Measurements from ENCODE around the gene TCL1B.
"Not testable (repeated sequence)": the region's sequence is repeated elsewhere in the genome, so short reads cannot be mapped to it uniquely, and the experiment has no call there.

Gene TCL1B, protein sequence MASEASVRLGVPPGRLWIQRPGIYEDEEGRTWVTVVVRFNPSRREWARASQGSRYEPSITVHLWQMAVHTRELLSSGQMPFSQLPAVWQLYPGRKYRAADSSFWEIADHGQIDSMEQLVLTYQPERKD

DNA sequence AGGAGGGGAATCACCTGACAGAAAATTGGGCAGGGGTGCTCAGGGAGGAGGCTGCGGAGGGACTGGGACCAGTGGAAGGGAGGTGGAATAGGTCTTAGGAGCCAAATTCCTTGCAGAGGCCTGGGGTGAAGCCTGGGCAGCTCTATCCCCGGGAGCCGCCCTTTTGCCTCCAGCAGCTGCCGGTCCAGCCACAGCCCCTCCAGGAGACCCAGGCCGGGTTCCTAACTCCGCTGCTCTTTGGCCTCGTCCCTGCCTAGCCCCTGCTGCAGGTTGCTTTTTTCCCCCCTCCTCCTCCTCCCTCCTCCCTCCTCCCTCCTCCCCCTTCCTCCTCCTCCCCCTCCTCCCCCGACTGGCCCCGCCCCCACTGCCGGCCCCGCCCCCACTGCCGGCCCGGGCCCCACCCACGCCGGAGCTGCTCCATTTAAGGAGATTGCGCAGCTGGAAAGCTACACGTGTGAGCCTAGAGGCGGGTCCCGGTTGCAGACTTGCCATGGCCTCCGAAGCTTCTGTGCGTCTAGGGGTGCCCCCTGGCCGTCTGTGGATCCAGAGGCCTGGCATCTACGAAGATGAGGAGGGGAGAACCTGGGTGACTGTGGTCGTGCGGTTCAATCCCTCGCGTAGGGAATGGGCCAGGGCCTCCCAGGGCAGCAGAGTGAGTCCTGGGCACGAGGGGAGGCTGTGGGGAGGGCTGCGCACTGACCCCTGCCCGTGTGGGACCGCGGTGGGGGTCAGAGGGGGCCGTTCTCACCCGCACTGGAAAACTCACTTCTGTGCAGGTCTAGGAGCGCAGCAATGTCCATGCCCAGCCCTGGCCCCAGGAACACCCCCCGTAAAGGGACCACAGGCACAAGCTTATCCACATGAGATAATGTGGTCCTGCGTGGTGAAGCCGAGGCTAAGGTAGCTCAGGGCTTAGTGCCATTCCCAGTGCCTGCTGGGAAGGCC lies at the start of gene TCL1B:
TCL1B (plus strand) TSS at position 449 of the 945 bp plus-strand sequence; CDS start at position 491, 42 bp downstream.
- DNase-seq (ENCODE audit: low read depth), result no peak

DNA sequence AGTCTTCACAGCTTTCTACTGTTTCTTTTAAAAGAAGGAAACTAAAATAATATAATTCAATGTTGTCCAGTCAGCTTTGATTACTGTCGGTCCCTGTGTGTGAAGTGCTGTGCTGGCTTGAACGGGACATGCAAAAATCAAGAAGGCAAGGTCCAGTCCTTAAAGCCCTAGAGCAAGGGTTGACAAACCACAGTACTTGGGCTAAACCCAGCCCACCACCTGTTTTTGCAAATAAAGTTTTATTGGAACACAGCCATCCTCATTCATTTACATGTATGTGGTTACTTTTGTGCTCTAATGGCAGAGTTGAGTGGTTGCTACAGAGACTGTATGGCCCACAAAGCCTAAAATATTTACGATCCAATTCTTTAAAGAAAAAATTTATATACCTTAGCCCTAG lies 41.2 kb upstream of the TCL1B start:
- no peak for DNase-seq (ENCODE audit: low read depth)

DNA sequence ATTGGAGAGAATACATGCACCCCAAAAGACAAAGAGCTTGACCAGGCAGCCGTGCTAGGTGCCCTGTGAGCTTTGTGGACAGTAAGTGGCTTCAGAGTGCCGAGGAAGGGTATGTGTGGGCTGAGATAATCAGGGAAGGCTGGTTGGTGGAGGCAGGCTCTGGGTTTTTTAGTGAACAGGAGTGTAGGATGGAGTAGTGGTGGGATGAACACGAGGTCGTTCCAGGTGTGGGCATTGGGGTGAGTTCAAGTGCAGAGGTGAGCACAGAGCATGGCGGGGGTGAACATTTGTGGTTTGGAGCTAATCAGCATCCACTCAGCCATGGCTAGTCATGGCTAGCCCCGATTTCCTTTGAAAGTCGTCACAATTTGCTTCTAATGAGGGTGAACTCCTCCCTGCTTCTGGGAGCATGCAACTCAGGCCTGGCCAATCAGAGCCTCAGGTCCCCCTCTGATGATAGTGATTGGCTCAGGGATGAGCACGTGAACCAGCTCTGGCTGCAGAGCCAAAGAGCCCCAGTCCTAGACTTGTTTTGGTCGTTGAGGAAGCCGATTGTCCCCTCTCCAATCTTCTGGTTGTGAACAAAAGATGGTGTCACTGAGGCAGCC lies 40.7 kb upstream of the TCL1B start:
- DNase-seq (ENCODE audit: low read depth), result no peak

DNA sequence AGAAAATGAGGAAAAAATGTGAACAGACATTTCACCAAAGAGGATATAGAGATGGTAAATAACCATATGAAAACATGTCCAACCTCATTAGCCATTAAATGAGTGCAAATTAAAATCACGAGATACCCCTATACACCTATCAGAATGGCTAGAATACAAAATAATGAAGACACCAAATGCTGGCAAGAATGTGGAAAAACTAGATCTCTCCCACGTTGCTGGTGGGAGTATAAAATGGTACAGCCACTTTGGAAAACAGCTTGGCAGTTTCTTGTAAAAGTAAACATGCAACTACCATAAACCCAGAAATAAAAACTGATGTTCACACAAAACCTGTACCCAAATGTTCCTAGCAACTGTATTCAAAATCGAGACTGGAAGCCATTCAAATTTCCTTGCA lies 38.3 kb upstream of the TCL1B start:
- DNase-seq (ENCODE audit: low read depth), result no peak

DNA sequence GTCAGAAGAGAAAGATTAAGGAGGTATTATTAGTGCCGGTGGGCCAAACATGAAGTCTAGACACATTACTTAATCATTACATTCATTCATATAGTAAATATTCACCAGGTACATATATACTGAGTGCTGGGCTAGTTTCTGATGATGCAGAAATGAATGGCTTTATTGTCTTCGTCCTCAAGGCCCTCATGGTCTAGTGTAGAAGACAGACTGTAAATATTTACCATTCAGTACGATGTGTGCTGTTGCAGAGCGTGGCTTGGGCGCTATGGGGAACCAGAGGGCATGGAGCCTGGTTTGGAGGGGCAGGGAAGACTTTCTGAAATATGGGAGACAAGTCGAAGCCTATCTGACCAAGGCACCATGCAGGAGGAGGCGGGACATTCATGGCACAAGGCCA lies 37.0 kb upstream of the TCL1B start:
- no peak for DNase-seq (ENCODE audit: low read depth)

DNA sequence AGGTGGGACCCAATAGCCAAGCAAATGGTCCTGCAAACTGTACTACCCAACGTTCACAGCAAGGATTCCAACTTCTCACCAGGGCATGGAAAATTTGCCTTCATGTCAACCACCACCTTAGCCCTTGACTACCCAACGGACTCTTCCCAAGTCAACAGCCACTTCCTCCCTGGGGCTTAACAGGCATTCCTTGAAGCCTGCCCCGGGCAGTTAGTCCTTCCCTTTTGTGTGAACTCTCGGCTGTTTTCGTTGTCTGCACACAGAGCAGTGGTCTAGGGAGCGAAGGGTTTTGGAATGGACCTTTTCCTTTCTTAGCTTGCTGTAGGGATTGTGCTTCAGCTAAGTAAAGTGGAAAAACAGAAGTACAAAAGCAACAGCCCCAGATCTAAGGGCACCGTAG lies 35.2 kb upstream of the TCL1B start:
- no peak for DNase-seq (ENCODE audit: low read depth)

DNA sequence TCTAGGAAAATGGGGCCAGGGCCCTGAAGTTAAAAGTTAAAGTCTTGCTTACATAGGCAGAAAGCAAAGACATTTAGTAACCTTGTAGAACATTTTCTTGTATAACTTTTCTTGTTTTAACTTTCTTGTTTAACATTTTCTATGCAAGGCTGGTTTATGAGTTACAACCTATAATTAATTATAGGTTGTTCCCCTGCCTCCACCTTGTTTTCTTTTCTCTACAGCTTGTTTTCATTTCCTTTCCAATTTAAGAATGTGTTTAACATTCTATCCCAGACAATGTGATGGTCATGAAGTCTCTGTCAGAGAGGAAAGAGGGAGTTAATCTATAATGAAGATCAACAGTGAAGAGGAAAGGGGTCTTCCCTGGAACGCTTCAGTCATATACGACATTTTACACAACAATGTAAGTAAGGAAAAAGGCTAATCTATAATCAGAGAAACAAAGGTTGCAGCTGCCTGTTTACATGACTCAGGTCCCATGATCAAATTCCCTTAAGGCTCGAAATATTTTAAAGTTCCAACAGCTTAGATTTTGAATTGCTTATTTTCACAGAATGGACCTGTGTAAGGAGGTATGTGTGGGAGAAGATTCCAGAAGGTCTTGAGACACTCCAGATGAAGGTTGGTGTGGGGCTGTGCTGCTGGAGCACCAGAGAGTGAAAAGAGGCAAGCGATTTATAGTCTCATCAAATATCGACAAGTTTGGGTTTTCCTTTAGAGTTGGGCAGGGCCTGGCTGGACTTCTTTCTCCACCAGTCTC lies 34.2 kb upstream of the TCL1B start:
- no peak for DNase-seq (ENCODE audit: low read depth)

DNA sequence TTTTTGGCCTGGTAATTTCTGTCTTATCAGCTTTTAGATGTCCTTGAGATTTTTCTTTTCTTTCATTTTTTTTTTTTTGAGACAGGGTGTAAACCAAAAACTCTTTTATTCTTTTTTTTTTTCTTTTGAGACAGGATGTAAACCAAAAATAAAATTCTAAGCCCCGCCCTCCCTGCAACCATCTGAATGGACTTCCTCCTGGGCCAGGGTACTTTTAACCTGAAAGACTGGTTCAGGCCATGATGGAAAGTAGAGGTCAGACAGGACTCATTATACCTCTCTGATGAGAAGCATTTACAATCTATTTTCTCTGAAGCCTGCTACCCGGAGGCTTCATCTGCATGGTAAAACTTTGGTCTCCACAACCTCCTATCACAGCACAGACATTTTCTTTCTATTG lies 33.5 kb upstream of the TCL1B start:
- DNase-seq (ENCODE audit: low read depth), result no peak

DNA sequence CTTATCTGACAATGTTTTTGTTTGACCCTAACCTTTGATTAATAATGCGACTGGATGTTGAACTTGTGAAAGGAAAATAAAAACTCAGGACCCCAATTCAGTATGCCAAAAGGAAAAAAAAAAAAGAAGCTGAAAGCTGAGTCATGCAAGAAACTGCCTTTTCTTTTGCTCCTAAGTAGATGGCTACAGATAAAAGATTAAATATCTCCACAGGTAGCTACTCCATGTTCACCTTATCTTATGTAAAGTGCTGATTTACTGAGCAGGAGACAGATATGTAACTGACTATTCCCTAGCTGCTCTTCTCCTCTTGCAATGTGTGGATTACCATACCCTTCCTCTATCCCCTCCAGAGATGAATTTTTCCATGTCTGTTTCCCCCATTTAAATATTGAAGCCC lies 30.8 kb upstream of the TCL1B start:
- no peak for DNase-seq (ENCODE audit: low read depth)

DNA sequence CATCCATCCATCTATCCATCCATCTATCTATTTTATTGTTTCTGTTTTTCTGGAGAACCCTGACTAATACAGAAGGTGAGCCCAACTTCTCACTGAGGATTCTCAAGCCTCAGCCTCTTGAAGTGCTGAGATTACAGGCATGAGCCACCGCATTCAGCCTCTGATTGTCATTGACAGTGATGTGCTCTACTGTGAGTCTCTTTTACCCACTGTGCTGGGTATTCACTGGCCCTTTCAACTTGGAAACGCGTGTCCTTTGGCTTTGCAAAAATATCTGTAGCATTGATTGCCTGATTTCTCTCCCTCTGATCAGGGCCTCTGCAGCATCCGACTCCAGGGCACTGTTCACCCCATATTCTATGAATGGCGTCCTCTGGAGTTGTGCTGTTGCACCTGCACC lies 29.6 kb upstream of the TCL1B start:
- DNase-seq (ENCODE audit: low read depth), result no peak

DNA sequence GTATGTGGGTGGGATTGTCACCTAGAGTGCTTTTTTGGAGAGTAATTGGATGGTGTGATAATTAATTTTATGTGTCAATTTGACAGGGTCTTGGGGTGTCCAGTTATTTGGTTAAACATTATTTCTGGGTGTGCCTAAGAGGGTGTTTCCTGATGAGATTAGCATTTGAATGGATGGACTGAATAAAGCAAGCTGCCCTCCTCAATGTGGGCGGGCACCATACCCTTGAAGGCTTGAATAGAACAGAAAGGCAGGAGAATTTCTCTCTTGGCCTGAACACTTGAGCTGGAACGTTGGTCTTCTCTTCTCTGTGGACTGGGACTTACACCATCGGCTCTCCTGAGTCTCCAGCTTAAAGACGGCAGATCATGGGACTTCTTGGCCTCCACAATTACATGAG lies 28.8 kb upstream of the TCL1B start:
- DNase-seq (ENCODE audit: low read depth), result no peak

DNA sequence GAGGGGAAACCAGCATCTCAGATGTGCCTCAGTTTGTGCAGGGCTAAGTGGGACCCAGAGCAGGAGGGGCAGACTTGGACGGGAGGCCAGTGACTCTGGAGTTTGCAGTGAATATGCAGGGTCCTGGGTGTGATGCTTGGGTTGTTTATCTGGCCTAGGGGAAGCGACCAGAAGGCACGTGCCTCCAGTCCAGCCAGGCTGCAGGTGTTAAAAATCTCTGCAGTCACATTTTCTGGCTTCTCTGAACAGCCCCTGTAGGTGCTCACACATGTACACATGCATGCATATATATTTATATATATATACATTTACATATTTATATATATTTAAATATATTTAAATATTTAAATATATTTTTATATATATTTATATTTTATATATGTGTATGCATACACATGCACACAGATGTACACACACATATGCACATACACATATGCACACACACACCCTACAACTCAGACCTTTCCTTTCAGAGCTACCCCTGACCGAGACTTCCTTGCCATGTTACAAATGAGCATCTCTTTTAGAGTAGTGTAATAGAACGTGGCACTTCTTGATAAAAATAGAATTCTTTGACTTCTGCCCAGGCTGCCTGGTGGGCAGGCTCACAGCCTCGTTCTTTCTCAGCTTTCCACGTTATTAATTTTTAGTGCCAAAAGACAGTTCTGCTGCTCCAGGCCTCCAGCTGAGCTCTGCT lies 26.8 kb upstream of the TCL1B start:
- DNase-seq (ENCODE audit: low read depth), result no peak

DNA sequence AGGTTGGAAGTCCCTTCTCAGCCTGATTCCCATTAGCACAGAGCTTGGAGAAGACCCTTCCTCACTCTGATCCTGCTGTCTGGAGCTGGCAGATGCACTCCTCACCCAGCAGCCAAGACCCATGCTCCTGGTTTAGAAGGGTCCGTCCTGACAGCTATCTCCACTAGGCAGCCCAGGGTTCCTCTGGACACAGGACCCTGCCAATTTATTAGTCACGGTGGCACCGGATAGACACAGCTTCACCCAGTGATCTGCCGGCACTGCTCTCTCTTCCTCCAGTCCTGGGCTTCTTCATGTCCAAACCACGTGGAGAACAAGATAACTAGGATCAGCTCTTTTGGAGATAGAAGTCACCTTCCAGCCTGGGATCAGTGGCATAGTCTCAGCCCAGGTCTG lies 26.2 kb upstream of the TCL1B start:
- no peak for DNase-seq (ENCODE audit: low read depth)

DNA sequence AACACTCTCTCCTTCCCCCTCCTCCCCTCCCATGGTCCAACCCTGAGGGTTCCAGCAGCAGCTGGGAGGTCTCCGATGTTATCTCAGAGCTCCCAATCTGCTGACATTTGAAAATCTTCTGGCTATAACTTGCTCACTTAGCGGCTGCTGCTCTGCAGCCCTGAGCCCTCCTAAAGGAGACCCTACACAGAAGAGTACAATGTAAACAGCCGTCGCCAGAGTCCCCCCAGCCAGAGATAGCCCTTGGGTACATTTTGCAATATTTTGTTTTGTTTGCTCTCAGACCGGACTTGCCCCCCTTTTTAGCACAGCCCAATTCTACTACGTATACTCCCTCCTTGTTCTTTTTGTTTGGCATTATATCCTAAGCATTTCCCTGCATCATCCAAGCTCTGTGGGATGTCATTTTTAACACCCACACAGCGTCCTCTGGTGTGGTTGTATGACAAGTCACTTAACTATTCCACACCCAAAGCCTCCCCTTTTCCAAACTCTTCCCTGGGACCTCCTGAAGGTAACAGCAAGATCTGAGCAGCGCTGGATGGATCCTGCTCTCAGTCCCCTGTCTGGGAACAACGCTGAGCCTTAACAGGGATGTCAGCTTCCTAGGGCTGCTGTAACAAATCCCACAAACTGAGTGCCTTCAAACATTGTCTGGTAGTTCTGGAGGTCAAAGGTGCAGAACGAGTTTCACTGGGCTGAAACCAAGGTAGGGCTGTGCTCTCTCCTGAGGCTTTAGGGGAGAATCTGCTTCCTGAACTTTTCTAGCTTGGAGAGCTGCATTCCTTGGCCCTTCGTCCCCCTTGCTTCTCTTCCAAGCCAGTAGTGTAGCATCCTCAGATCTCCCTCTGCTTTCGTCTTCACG lies 25.3 kb upstream of the TCL1B start:
- DNase-seq (ENCODE audit: low read depth), result no peak

DNA sequence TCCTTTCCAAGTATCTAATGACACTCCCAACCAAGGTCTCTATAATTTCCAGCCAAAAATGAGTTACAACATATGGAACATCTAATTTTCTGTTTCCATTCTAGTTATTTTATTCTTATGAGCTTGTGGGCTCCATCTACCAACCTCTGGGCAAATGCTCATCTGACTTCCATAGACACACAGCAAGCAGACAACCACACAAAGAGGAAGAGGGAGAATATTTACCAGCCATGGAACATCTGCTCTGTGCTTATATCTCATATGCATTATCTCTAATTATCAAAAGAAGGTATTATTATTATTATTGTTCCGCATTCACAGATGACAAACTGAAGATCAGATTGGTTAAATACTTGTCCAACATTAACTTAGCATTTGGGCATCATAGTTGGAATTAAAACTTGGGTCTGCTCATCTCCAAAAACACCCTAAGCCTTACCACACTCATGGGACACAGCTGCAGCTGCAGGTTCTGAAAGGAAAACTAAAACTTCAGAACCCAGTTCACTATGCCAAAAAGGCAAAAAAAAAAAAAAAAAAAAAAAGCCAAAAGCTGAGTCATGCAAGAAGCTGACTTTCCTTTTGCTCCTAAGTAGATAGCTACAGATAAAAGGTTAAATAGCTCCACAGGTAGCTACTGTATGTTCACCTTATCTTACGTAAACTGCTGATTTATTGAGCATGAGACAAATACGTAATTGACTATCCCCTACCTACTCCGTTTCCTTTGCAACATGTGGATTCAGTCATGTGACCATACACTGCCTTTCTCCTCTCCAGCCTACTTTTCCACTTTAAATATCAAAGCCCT lies 23.6 kb upstream of the TCL1B start:
- no peak for DNase-seq (ENCODE audit: low read depth)

DNA sequence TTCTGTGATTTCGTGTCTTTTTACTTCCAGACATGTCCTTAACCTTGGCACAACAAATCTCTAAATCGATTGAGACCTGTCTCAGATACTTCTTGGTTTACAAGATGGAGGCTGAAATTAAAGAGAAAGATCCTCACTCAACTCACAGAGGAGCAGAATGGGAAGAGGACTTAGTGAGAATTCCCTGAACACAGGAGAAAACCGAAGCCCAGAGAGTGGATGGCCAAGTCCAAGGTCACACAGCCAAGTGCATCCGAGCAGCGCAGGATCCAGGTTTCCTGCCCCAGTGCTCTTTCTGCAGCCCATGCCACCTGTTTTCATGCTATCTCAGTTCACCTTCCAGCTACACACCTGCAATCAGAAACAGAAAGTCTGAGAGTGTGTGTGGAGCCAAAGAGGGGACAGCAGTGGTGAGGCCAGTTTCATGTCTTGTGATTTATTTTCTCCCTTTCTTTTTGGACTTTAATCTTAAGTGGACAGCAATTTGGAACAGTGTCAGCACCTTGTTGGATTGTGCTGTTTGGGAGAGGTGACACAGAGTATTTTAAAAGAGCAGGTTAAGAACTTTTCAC lies 22.9 kb upstream of the TCL1B start:
- no peak for DNase-seq (ENCODE audit: low read depth)

DNA sequence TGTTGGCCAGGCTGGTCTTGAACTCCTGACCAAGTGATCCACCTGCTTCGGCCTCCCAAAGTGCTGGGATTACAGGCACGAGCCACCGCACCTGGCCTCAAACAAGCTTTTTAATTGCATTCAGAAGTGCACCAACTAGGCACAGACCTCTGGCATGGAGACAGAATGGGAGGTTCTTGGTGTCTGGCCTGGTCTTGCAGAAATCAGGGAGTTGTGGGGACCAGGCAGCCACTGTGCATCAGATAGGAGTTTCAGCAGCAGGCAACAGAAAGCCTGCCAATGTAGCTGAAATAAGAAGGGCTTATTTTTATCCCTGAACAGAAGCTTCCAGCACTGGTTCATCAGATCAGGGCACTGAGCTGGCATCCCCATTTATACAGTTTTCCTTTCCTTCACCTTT lies 22.2 kb upstream of the TCL1B start:
- no peak for DNase-seq (ENCODE audit: low read depth)

DNA sequence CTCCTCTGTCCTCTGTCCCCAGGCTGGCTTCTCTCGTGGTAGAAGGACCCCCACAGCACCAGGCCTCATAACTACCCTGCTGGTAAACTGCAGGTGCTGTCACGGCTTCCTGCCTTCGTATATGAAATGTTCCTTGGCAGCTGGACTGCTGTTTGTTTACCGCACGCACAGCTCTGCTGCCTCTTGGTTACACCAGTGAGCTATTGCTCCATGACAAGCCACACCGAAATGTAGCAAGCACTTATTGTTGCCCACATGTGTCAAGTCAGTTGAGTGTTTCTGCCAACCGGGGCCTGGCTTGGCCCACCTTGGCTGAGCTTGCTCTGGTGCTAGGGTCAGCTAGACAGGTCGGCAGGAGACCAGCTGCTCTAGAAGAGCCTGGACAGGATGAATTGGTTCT lies 21.7 kb upstream of the TCL1B start:
- no peak for DNase-seq (ENCODE audit: low read depth)

DNA sequence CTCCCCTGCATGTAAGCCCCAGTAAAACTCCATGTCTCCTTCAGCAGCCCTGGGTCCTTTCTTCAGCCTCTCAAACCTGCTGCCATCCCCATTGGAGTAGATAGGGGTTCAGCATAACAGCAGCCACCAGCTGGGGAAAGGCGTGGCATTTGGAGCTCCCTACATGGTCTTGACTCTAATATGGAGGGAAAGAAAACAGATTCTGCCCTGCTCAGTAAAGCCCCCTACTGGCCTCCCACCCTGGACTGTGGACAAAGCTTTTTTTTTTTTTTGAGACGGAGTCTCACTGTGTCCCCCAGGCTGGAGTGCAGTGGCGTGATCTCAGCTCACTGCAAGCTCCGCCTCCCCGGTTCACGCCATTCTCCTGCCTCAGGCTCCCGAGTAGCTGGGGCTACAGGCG lies 20.7 kb upstream of the TCL1B start:
- DNase-seq (ENCODE audit: low read depth), result not testable (repeated sequence)

DNA sequence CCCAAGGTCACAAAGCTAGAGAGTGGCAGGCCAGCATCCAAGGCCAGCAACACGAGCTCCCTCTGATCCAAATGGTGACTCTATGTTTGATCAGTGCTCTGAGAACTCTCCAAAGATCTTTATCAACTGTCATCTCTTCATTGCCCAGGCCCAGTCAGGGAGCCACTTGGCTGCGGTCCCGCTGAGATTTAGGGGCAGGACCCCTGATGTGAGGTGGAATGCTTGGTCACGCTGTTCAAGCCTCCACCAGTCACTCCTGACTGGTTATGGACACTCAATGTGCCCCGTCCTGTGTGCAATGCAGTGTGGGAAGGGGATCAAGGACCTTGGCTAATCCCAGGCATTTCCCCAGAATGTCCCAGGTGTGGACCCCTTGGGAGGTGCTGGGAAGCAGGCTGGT lies 19.8 kb upstream of the TCL1B start:
- DNase-seq (ENCODE audit: low read depth), result no peak
